Measurements from ENCODE around the gene EIF2B5. TPM values are rescaled to one million over a fixed set of nuclear protein-coding genes. Genes with fewer than 3 reads are reported as not detected.

Gene EIF2B5
- total and polyA plus RNA-seq, 2 of the 13 experiments (the other 11 are each of a cell fraction or from before 2014, with no cell fraction given) = 38.4 to 60.2 TPM

- ChIA-PET CTCF (ENCODE audit: low intra/inter-chr PET ratio, low total read pairs) (no interaction called here), POLR2A (interaction anchor here (0.8 to 2.8 kb wide), 12 partner anchors 10 to 250 kb away, joined by 3 to 28 read pairs (median 5); partner anchors contain the start of genes ABCC5, ABCF3, DVL3 and PARL)
- peak overlapping the region; percentile 86 to 94 (median 93) for H3K4me3 ChIP-seq (replicated peaks in 1 of 3; ENCODE audit: insufficient read depth in 1 of 3, low read depth in 2 of 3, low read length in 3 of 3)
- no peaks in the 10 kb centered on the region for H3K9me3 ChIP-seq (ENCODE audit: low read length)
- peak overlapping the region; percentile 82 for H3K4me2 ChIP-seq (ENCODE audit: low read depth, low read length)
- FAIRE-seq = no peak
- peaks cover 2 to 6% of the 10 kb centered on the region in 2 experiments; a peak in 3 of 5 replicates for H3K36me3 ChIP-seq (replicated peaks in 1 of 2; ENCODE audit: control insufficient read depth in 1 of 2, insufficient read depth in 2 of 2, low read length in 2 of 2)
- TSS peak; percentile 86 for BruUV-seq (replicated peaks)
- no peaks in the 10 kb centered on the region for H4K20me1 ChIP-seq (ENCODE audit: insufficient read depth, low read length)
- H3K27ac ChIP-seq (ENCODE audit: extremely low read length, insufficient read depth, low read length) = peak overlapping the region; percentile 61
- H3K9ac ChIP-seq (ENCODE audit: insufficient read depth, low read depth, low read length) = peak overlapping the region; percentile 89
- whole genome bisulfite sequencing (ENCODE audit: low lambda C conversion rate) = 1% methylated on average over 18 of the region's 21 CpGs
- peak overlapping the region; percentile 56 for H2AFZ ChIP-seq (ENCODE audit: low read length)
- H3K27me3 ChIP-seq (ENCODE audit: control insufficient read depth in 1 of 2, insufficient read depth in 2 of 2, low read length in 2 of 2) = no peaks in the 10 kb centered on the region; a peak in 1 of 5 replicates
- H3K79me2 ChIP-seq (ENCODE audit: insufficient read depth, low read length) = peaks cover 30% of the 10 kb centered on the region
- peak; percentile 47 for ATAC-seq
- no peak for DNase-seq (ENCODE audit: low spot score)
- H3K4me1 ChIP-seq (ENCODE audit: insufficient read depth, low read length) = peaks cover 23% of the 10 kb centered on the region
- intact Hi-C loops (cut with micrococcal nuclease; ENCODE audit: unreplicated experiment) (loop anchor here (2.0 to 5.0 kb wide), 2 partner anchors 92 to 240 kb away; no protein-coding TSS in a partner anchor), in situ Hi-C loops (cut with HindIII; ENCODE audit: extremely low pct_ligation_motif_present, low pct_unique_long_range_greater_than_20kb) (loop anchor here (25.0 kb wide), 1 partner anchor 247 kb away; the partner anchor contains the start of gene PARL)
- no peak for TF ChIP-seq ATM (IDR thresholded peaks at IDR 0.05; ENCODE audit: borderline replicate concordance)
- no peak for TF ChIP-seq ZNF761 (CRISPR knock-in tag; conservative IDR thresholded peaks at IDR 0.05)
- no peak for TF ChIP-seq ARHGAP35 (CRISPR knock-in tag; IDR thresholded peaks at IDR 0.05; ENCODE audit: borderline replicate concordance)
- no peak for TF ChIP-seq NR1H2 (CRISPR knock-in tag; IDR thresholded peaks at IDR 0.05; ENCODE audit: borderline replicate concordance, low read depth)
- TF ChIP-seq, protein P1, sequence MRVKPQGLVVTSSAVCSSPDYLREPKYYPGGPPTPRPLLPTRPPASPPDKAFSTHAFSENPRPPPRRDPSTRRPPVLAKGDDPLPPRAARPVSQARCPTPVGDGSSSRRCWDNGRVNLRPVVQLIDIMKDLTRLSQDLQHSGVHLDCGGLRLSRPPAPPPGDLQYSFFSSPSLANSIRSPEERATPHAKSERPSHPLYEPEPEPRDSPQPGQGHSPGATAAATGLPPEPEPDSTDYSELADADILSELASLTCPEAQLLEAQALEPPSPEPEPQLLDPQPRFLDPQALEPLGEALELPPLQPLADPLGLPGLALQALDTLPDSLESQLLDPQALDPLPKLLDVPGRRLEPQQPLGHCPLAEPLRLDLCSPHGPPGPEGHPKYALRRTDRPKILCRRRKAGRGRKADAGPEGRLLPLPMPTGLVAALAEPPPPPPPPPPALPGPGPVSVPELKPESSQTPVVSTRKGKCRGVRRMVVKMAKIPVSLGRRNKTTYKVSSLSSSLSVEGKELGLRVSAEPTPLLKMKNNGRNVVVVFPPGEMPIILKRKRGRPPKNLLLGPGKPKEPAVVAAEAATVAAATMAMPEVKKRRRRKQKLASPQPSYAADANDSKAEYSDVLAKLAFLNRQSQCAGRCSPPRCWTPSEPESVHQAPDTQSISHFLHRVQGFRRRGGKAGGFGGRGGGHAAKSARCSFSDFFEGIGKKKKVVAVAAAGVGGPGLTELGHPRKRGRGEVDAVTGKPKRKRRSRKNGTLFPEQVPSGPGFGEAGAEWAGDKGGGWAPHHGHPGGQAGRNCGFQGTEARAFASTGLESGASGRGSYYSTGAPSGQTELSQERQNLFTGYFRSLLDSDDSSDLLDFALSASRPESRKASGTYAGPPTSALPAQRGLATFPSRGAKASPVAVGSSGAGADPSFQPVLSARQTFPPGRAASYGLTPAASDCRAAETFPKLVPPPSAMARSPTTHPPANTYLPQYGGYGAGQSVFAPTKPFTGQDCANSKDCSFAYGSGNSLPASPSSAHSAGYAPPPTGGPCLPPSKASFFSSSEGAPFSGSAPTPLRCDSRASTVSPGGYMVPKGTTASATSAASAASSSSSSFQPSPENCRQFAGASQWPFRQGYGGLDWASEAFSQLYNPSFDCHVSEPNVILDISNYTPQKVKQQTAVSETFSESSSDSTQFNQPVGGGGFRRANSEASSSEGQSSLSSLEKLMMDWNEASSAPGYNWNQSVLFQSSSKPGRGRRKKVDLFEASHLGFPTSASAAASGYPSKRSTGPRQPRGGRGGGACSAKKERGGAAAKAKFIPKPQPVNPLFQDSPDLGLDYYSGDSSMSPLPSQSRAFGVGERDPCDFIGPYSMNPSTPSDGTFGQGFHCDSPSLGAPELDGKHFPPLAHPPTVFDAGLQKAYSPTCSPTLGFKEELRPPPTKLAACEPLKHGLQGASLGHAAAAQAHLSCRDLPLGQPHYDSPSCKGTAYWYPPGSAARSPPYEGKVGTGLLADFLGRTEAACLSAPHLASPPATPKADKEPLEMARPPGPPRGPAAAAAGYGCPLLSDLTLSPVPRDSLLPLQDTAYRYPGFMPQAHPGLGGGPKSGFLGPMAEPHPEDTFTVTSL (CRISPR knock-in tag; IDR thresholded peaks at IDR 0.05; ENCODE audit: borderline replicate concordance) = no peak
- no peak for TF ChIP-seq ASH2L (IDR thresholded peaks at IDR 0.05; ENCODE audit: insufficient read length, low read depth, low read length)
- no peak for TF ChIP-seq ZNF446 (CRISPR knock-in tag; IDR thresholded peaks at IDR 0.05)
- no peak for TF ChIP-seq ZNF24 (IDR thresholded peaks at IDR 0.05)
- TF ChIP-seq ZNF749 (CRISPR knock-in tag; IDR thresholded peaks at IDR 0.05; ENCODE audit: borderline replicate concordance) = 0 out of 2 replicates have a peak, but pooled peaks have one; percentile 41
- TF ChIP-seq RXRA (CRISPR knock-in tag; IDR thresholded peaks at IDR 0.05) = no peak
- TF ChIP-seq ZNF142 (CRISPR knock-in tag; IDR thresholded peaks at IDR 0.05) = peak; percentile 83
- 0 out of 2 replicates have a peak, but pooled peaks have one; percentile 21 for TF ChIP-seq ZFP36L1 (CRISPR knock-in tag; IDR thresholded peaks at IDR 0.05)
- 0 out of 2 replicates have a peak, but pooled peaks have one; percentile 46 for TF ChIP-seq ZSCAN30 (CRISPR knock-in tag; IDR thresholded peaks at IDR 0.05)
These were observed 411 bp upstream of the EIF2B5 start for GRCh38 chr3:184134746-184135148.
